Colonic mucosa (tissue), 4 donors: Measurements from ENCODE around the gene UNKL. TPM values are rescaled to one million over a fixed set of nuclear protein-coding genes. Genes with fewer than 3 reads are reported as not detected.
"Not testable (repeated sequence)": the region's sequence is repeated elsewhere in the genome, so short reads cannot be mapped to it uniquely, and the experiment has no call there.

Experiments
- DNase-seq: peaks from one replicate; pipeline ENCODE4 v3.0.0-alpha.2; 2020
- H3K27ac ChIP-seq: fragments of 200-600 bp; one replicate; pipeline ENCODE4 v1.8.0; 2021
- H3K27me3 ChIP-seq: fragments of 200-600 bp; one replicate; pipeline ENCODE4 v1.8.0; 2021
- H3K36me3 ChIP-seq: fragments of 200-600 bp; one replicate; pipeline ENCODE4 v1.8.0; 2021
- H3K4me1 ChIP-seq: fragments of 200-600 bp; one replicate; pipeline ENCODE4 v1.8.0; 2021; ENCODE audit warnings: mild to moderate bottlenecking
- H3K4me3 ChIP-seq: fragments of 200-600 bp; one replicate; pipeline ENCODE4 v1.8.0; 2021
- H3K9ac ChIP-seq, 2 donors: one replicate each; pipeline ENCODE4 v1.7.0; 2013; ENCODE audit warnings: control low read depth in 2 of 2, low read depth in 2 of 2, low read length in 2 of 2
- H3K9me3 ChIP-seq: fragments of 200-600 bp; one replicate; pipeline ENCODE4 v1.8.0; 2021
- intact Hi-C: fragments of 100-400 bp; cut with DNase I; formaldehyde crosslinking; loops from one replicate; pipeline ENCODE4 v1.14.1; 2022
- total RNA-seq, 2 donors: library from RNA; stranded (reverse); fragmentation: NEBNext Ultra II Directional in 1 of 2; extraction: Animal tissue kit (Norgen Biotek cat#: 25700) in 1 of 2; gene quantifications; one replicate each; pipeline ENCODE4 v1.2.1, GENCODE V29; 2021
- TF ChIP-seq, protein P1 (sequence below): fragments of 200-600 bp; IDR thresholded peaks from one replicate; pipeline ENCODE4 v1.8.0; 2022; ENCODE audit warnings: antibody characterized with exemption, mild to moderate bottlenecking
- donor health status: healthy.
- donor health status: DM: no; HTN: no; CAD: no.
- donor health status: DM: no; HTN: no; CAD: no.

The UNKL gene
- total RNA-seq, 2 donors from 2014 or later: 11.1 to 11.8 TPM

DNA sequence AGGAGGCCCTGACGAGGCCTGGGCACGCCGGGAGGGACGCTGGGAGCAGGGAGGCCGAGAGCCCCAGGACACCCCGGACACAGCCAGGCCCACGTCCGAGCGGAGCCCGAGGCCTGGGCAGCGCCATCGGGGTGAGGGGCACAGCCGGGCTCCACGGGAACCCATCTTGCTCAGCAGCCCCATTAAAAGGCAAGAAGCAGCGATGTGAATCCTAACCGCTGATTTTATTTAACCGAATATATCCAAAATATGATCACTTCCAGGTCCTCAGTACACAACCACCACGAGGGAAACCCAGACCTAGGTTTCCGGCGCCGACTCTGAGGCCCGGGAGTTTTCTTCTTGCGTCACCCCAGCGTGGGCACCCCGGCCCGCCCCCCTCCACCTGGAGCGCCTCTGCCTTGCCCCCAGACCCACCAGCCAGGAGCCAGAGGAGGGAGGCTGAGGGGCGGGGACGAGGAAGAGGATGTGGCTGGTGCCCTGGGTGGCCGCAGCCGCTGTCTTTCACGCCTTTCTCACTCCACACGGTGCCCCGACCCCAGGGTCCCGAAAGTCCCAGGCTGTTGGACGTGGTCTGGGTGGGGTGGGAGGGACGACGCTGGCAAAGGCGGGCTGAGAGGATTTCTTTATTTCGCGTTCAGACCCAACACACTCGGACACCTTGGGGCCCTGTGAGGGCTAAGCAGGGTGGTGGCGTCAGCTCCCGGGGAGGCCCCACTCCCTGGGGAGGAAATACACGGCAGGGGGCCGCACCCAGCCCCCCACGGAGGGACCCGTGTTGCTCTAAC lies 30.4 kb upstream of the UNKL start:
- intact Hi-C loops: no loop called here
- TF ChIP-seq, protein P1, sequence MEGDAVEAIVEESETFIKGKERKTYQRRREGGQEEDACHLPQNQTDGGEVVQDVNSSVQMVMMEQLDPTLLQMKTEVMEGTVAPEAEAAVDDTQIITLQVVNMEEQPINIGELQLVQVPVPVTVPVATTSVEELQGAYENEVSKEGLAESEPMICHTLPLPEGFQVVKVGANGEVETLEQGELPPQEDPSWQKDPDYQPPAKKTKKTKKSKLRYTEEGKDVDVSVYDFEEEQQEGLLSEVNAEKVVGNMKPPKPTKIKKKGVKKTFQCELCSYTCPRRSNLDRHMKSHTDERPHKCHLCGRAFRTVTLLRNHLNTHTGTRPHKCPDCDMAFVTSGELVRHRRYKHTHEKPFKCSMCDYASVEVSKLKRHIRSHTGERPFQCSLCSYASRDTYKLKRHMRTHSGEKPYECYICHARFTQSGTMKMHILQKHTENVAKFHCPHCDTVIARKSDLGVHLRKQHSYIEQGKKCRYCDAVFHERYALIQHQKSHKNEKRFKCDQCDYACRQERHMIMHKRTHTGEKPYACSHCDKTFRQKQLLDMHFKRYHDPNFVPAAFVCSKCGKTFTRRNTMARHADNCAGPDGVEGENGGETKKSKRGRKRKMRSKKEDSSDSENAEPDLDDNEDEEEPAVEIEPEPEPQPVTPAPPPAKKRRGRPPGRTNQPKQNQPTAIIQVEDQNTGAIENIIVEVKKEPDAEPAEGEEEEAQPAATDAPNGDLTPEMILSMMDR: no peak
- Histone ChIP-seq H3K4me3 (no peak overlapping the region), H3K4me1 (no peaks in the 10 kb centered on the region), H3K27ac (no peak overlapping the region), H3K9ac (no peak overlapping the region), H3K27me3 (no peaks in the 10 kb centered on the region), H3K36me3 (no peaks in the 10 kb centered on the region), H3K9me3 (no peaks in the 10 kb centered on the region)
- DNase-seq: no peak

GRCh38 chr16:1443980-1444729 lies 29.7 kb upstream of the UNKL start, which contains the start of gene CCDC154:
Gene CCDC154 (minus strand): TSS chr16:1444556. CDS start chr16:1444322, 234 bp downstream.
- TF ChIP-seq, protein P1: no peak
- intact Hi-C loops: no loop called here
- Histone ChIP-seq H3K27me3 (no peaks in the 10 kb centered on the region), H3K9me3 (no peaks in the 10 kb centered on the region), H3K36me3 (no peaks in the 10 kb centered on the region), H3K9ac (no peak within 1 kb of the TSS), H3K4me3 (no peak within 1 kb of the TSS), H3K4me1 (no peaks in the 10 kb centered on the region), H3K27ac (no peak within 1 kb of the TSS)
- no peak for DNase-seq

GRCh38 chr16:1443403-1443973 lies 29.0 kb upstream of the UNKL start:
- TF ChIP-seq, protein P1: no peak
- no peaks in the 10 kb centered on the region for H3K27me3 ChIP-seq
- no peak overlapping the region for H3K9ac ChIP-seq
- H3K4me1 ChIP-seq: no peaks in the 10 kb centered on the region
- no peaks in the 10 kb centered on the region for H3K9me3 ChIP-seq
- H3K4me3 ChIP-seq: no peak overlapping the region
- no peak overlapping the region for H3K27ac ChIP-seq
- intact Hi-C loops: no loop called here
- DNase-seq: no peak
- H3K36me3 ChIP-seq: no peaks in the 10 kb centered on the region

- Histone ChIP-seq H3K27ac (no peak overlapping the region), H3K36me3 (no peaks in the 10 kb centered on the region), H3K27me3 (no peaks in the 10 kb centered on the region), H3K4me1 (no peaks in the 10 kb centered on the region), H3K9me3 (no peaks in the 10 kb centered on the region), H3K4me3 (no peak overlapping the region), H3K9ac (no peak overlapping the region)
- TF ChIP-seq, protein P1: no peak
- intact Hi-C loops: no loop called here
- DNase-seq: no peak
Observed at GRCh38 chr16:1442697-1443096, 28.2 kb upstream of the UNKL start.

GRCh38 chr16:1441391-1441829 lies 26.9 kb upstream of the UNKL start:
- no peak overlapping the region for H3K4me3 ChIP-seq
- H3K4me1 ChIP-seq: no peaks in the 10 kb centered on the region
- no peaks in the 10 kb centered on the region for H3K9me3 ChIP-seq
- TF ChIP-seq, protein P1: no peak
- no peak overlapping the region for H3K27ac ChIP-seq
- DNase-seq: no peak
- intact Hi-C loops: no loop called here
- H3K9ac ChIP-seq: no peak overlapping the region
- H3K27me3 ChIP-seq: no peaks in the 10 kb centered on the region
- no peaks in the 10 kb centered on the region for H3K36me3 ChIP-seq

DNA sequence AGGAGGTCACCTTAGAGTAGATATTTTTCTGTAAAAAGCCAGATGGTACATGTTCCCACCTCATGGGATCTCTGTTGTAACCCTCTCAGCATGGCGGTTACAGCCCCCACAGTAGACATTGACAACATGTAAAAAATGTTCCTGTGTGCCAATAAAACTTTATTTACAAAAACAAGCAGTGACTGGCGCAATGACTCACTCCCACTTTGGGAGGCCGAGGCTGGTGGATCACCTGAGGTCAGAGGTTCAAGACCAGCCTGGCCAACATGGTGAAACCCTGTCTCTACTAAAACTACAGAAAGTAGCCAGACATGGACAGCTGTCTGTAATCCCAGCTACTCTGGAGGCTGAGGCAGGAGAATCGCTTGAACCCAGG lies 25.2 kb upstream of the UNKL start:
- H3K9ac ChIP-seq, H3K4me3 ChIP-seq, H3K27ac ChIP-seq, H3K27me3 ChIP-seq, H3K36me3 ChIP-seq, H3K9me3 ChIP-seq, H3K4me1 ChIP-seq, DNase-seq, intact Hi-C loops: not testable (repeated sequence)
